Femur (tissue), 1 donor: ENCODE results near the gene BAX.
A peak's percentile ranks its signal among the peaks of the same experiment; 100 is the strongest.
"Not testable (repeated sequence)": the region's sequence is repeated elsewhere in the genome, so short reads cannot be mapped to it uniquely, and the experiment has no call there.

Experiments
- DNase-seq: peaks from one replicate; pipeline ENCODE4 v3.0.0-alpha.2; 2017

BAX gene

DNA sequence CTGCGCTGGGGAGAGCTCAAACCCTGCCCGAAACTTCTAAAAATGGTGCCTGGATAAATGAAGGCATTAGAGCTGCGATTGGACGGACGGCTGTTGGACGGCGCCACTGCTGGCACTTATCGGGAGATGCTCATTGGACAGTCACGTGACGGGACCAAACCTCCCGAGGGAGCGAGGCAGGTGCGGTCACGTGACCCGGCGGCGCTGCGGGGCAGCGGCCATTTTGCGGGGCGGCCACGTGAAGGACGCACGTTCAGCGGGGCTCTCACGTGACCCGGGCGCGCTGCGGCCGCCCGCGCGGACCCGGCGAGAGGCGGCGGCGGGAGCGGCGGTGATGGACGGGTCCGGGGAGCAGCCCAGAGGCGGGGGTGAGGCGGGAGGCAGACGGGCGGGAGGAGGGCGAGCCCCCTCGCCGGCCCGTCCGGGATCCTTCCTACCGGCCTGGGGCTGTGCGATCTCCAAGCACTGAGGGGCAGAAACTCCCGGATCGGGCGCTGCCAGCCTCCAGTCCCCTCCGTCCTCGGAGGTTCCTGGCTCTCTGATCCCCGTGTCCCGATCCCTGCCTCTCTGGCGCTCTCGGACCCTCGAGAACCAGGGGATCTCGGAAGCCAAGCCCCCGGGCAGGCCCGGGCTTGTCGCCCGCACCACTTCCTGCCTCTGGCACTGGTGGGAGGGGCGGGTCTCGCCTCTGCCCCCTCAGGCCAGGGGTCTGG is at the start of gene BAX:
TSS of gene BAX (plus strand) at position 281 of the 713 bp plus-strand sequence. CDS start at position 335, 54 bp downstream.
- peak; percentile 98 for DNase-seq

DNA sequence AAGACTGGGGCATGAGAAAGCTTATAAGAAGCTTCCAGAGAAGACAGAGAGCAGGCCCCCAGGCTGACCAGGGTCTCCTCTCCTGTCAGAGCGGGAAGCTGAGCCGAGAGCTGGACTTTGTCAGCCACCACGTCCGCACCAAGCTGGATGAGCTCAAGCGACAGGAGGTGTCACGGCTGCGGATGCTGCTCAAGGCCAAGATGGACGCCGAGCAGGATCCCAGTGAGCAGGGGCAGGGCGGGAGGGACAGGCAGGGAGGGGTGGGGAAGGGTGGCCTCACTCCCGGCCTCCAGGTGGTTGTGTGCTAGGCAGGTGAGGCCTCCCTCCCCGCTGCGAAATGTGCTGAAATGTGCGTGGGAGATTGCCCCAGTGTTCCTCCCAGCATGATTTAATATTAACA is 49.0 kb upstream of the BAX start:
- no peak for DNase-seq

DNA sequence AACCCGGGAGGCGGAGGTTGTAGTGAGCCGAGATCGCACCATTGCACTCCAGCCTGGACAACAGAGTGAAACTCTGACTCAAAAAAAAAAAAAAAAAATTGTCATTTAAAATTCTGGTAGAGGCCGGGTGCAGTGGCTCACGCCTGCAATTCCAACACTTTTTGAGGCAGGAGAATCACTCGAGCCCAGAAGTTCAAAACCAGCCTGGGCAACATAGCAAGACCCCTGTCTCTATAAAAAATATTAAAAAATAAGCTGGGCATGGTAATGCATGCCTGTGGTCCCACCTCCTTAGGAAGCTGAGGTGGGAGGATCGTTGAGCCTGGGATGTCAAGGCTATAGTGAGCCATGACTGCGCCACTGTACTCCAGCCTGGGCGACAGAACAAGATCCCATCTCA is 48.4 kb upstream of the BAX start:
- no peak for DNase-seq

DNA sequence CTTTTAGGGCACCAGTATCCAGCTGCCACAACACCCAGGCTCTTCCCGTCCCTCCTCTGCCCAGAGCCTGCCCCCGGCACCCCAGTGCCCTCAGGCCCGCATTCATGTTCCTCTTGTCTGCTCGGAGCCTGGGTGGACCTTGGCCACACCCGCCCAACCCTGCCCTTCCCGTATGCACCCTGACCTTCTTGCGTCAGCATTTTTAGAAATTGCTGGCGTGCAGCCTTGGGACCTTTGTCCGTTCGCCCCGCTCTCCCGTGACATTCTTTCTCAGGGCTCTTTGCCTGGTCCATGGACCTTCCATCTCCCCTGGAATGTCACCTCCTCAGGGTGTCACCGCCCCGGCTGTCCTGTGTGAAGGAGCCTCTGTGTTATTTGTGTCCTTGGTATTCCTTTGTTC is 47.0 kb upstream of the BAX start:
- DNase-seq: no peak

DNA sequence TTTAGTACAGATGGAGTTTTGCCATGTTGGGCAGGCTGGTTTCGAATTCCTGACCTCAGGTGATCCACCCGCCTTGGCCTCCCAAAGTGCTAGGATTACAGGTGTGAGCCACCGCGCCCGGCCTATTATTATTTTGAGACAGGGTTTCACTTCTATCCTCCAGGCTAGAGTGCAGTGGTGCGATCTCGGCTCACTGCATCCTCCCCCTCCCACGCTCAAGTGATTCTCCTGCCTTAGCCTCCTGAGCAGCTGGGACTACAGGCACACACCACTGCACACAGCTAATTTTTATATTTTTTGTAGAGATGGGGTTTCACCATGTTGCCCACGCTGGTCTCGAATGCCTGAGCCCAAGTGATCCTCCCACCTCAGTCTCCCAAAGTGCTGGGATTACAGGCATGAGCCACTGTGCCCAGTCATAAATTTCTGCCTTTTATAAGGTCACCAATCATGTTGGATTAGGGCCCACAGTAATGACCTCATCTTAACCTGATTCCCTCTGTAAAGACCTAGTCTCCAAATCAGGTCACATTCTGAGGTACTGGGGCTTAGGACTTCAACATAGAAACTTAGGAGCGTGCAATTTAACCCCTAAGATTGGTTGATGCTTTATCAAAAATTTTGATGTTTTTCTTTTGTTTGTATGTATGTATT is 45.1 kb upstream of the BAX start:
- DNase-seq: not testable (repeated sequence)

DNA sequence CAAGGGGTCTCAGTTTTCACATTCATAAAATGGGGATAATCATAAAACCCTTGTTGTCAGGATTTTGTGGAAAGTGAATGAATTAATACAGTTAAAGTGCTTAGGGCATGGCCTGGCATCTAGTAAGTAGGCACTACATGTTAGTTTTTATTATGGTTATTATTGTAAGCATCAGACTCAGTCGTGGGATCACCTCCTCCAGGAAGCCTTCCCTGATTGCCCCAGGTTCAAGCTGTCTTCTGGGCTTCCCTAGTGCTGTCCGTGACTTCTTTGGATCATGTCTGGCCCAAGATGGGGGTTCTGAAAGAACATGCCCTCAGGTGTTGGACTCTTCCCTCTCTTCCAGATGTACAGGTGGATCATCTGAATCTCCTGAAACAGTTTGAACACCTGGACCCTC is 43.9 kb upstream of the BAX start:
- no peak for DNase-seq

DNA sequence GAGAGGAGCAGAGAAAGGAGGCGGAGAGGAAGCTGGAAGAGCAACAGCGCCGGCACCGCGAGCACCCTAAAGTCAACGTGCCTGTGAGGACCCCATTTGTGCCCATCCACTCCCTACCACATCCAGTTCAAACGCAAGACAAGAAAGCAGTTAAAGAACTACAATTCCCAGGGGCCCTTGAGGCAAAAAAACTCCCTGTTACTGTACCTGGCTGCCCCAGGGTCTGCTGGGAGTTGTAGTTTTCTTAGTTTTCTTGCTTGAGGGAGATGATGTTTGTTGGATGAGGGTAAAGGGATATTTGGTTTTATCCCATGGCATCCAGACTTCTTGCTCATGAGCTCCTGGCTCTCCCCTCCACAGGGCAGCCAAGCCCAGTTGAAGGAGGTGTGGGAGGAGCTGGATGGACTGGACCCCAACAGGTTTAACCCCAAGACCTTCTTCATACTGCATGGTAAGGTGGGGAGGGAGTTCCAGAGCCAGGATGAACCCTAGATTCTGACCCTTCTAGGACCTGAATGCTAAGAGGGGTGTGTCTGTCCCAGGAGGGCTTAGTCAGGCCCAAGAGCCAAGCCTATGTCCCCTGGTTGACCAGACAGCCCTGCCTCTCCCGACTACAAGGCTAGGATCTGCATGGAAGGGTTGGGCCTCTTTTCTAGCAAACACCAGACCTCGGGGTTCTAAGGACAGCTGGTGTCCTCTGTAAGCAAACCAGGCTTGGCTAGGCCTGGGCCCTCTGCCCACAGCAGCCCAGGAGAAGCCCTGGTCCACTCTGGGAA is 41.4 kb upstream of the BAX start:
- no peak for DNase-seq

DNA sequence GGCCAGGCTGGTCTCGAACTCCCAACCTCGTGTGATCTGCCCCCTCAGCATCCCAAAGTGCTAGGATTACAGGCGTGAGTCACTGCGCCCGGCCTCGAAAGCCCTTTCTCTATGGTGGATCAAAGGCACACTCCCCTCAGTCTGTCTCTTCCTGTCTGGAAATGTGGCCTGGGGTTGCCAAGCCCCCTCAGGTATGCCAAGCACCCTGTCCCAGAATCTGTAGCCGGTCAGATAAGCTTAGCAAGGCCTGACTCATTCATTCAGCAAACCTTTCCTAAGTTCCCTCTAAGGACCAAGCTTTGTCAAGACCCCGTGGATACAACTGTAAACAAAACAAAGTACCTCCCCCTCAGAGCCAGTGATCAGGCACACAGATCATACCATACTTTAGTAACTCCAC is 40.5 kb upstream of the BAX start:
- no peak for DNase-seq

DNA sequence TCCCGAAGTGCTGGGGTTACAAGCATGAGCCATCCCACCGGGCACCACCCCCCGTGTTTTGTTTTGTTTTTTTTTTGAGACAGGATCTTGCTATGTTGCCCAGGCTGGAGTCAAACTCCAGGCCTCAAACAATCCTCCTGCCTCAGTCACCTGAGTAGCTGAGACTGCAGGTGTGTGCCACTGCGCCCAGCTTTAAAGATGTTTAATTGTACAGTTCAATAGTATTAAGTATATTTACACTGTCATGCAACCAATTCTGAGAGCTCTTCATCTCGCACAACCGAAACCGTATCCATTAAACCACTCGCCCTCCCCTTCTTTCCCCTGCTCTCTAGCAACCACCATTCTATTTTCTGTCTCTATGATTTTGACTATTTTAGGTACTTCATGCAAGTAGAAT is 38.9 kb upstream of the BAX start:
- no peak for DNase-seq

DNA sequence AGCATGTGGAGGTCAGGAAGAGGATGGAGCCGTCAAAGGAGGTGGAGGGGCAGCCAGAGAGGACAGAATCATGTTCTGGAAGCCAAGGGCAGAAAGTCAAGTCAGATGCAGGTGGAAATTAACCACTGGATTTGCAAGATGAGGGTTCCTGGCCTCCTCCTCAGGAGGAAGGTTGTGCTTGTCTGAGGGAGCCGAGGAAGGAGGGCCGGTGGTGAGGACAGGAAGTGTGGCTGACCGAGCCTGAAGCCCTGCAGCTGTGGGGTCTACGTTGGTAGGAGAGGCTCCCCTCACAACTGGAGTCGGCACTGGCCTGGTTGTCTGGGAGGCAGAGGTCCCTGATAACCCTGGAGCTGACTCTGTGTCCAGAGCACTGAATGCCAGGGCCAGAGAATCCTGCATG is 36.6 kb upstream of the BAX start:
- no peak for DNase-seq

DNA sequence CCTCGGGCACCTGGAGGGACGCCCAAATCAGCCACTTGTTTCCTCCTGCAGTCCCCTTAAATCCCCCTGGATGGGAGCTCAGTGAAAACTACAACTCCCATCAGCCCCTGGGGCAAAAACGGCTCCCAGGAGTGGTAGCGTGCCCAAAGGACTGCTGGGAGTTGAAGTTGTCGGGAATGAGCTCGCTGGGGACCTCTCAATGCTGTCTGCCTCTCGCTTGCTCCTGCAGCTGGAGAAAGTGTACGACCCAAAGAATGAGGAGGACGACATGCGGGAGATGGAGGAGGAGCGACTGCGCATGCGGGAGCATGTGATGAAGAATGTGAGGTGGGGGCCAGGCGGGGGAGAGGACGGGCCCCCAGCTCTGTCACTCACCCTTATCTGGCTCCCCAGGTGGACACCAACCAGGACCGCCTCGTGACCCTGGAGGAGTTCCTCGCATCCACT is 35.9 kb upstream of the BAX start:
- no peak for DNase-seq

DNA sequence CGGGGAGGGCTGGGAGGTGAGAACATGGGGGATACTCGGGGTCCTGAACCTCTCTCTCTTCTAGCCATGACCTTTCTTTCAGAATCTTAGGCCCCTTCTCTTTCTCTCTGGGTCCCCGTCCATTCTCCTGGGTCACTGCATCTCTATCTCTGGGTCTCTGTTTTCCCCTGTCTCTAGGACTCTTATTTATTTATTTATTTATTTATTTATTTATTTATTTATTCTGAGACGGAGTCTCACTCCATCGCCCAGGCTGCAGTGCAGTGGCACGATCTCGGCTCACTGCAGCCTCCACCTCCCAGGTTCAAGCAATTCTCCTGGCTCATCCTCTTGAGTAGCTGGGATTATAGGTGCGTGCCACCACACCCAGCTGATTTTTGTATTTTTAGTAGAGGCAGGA is 35.4 kb upstream of the BAX start:
- not testable (repeated sequence) for DNase-seq

DNA sequence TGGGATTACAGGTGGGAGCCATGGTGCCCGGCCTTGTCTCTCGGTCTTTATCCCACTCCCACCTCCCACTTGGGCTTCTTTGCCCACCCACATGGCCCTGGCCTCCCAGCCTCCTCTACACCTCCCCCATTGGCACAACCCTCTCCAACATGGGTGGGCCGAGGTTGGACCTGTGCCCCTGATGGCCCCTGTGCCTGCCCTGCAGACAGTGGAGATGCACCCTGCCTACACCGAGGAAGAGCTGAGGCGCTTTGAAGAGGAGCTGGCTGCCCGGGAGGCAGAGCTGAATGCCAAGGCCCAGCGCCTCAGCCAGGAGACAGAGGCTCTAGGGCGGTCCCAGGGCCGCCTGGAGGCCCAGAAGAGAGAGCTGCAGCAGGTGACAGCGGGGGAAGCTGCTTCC is 33.7 kb upstream of the BAX start:
- DNase-seq: no peak

DNA sequence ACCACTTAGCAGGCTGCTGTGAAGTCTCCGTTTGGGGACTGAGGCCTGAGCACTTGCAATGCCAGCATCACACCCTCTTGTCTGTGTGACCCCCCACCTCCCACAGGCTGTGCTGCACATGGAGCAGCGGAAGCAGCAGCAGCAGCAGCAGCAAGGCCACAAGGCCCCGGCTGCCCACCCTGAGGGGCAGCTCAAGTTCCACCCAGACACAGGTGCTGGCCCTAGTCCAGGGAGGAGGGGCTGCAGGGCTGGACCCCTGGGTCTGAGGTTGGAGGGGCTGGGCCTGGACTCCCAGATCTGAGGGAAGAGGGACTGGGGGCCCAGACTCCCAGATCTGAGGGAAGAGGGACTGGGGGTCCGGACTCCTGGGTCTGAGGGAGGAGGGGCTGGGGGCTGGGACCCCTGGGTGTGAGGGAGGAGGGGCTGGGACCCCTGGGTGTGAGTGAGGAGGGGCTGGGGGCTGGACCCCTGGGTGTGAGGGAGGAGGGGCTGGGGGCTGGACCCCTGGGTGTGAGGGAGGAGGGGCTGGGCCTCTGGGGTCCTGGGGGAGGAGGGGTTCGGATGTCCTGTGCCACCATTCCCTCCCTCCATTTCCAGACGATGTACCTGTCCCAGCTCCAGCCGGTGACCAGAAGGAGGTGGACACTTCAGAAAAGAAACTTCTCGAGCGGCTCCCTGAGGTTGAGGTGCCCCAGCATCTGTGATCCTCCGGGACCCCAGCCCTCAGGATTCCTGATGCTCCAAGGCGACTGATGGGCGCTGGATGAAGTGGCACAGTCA is 32.8 kb upstream of the BAX start:
- no peak for DNase-seq

DNA sequence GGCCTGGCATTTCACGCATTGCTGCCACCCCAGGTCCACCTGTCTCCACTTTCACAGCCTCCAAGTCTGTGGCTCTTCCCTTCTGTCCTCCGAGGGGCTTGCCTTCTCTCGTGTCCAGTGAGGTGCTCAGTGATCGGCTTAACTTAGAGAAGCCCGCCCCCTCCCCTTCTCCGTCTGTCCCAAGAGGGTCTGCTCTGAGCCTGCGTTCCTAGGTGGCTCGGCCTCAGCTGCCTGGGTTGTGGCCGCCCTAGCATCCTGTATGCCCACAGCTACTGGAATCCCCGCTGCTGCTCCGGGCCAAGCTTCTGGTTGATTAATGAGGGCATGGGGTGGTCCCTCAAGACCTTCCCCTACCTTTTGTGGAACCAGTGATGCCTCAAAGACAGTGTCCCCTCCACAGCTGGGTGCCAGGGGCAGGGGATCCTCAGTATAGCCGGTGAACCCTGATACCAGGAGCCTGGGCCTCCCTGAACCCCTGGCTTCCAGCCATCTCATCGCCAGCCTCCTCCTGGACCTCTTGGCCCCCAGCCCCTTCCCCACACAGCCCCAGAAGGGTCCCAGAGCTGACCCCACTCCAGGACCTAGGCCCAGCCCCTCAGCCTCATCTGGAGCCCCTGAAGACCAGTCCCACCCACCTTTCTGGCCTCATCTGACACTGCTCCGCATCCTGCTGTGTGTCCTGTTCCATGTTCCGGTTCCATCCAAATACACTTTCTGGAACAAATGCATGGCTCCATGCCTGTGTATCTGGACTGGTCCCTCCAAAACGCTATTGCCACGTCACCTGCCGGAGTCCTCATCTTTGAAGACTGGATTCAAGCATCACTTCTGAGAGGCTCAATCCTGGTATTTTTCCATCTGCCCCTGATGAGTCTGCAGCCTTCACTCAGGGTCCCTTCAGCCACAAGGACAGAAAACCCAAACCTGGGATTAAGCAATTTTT is 31.9 kb upstream of the BAX start:
- DNase-seq: no peak

DNA sequence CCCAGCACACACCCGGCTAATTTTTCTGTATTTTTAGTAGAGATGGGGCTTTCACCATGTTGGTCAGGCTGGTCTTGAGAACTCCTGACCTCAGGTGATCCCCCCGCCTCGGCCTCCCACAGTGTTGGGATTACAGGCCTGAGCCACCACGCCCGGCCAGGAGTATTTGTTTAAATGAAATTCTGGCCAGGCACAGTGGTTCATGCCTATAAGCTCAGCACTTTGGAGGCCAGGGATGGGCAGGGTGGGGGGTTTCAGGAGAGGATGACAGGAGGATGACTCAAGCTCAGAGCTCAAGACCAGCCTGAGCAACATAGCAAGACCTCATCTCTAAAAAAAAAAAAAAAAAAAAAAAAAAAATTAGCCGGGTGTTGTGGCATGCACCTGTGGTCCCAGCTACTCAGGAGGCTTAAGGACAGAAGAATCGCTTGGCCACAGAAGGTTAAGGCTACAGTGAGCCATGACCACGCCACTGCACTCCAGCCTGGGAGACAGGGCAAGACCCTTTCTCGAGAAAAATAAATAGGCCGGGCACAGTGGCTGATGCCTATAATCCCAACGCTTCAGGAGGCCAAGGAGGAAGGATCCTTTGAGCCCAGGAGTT is 29.3 kb upstream of the BAX start:
- no peak for DNase-seq

DNA sequence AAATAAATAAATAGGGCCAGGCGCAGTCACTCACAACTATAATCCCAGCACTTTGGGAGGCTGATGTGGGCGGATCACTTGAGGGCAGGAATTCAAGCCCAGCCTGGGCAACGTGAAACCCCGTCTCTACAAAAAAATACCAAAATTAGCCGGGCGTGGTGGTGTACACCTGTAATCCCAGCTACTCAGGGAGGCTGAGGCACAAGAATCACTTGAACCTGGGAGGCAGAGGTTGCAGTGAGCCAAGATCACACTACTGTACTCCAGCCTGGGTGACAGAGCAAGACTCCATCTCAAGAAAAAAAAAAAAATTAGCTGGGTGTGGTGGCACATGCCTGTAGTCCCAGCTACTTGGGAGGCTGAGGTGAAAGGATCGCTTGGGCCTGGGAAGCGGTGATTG is 28.8 kb upstream of the BAX start:
- not testable (repeated sequence) for DNase-seq

DNA sequence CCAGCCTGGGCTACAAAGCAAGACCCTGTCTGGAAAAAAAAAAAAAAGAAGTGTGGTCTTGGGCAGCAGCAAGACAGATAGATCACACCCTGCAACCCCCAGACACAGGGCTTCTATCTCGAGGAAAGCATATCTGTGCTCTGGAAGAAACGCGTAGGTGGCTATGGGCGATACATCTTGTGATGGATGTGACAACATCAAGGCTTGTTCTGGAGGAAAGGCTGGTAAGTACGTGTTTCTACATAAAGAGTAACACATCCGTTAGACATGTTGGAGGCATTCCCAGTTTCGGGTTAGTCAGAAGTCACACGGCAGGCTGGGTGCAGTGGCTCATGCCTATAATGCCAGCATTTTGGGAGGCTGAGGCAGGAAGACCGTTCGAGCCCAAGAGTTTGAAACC is 27.8 kb upstream of the BAX start:
- DNase-seq: no peak

DNA sequence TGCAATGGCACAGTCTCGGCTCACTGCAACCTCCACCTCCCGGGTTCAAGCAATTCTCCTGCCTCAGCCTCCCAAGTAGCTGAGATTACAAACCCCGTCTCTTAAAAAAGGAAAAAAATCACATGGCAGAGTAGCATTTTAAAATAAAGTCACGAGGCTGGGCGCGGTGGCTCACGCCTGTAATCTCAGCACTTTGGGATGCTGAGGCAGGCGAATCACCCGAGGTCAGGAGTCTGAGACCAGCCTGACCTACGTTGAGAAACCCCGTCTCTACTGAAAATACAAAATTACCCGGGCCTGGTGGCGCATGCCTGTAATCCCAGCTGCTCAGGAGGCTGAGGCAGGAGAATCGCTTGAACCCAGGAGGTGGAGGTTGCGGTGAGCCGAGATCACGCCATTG is 27.0 kb upstream of the BAX start:
- not testable (repeated sequence) for DNase-seq

DNA sequence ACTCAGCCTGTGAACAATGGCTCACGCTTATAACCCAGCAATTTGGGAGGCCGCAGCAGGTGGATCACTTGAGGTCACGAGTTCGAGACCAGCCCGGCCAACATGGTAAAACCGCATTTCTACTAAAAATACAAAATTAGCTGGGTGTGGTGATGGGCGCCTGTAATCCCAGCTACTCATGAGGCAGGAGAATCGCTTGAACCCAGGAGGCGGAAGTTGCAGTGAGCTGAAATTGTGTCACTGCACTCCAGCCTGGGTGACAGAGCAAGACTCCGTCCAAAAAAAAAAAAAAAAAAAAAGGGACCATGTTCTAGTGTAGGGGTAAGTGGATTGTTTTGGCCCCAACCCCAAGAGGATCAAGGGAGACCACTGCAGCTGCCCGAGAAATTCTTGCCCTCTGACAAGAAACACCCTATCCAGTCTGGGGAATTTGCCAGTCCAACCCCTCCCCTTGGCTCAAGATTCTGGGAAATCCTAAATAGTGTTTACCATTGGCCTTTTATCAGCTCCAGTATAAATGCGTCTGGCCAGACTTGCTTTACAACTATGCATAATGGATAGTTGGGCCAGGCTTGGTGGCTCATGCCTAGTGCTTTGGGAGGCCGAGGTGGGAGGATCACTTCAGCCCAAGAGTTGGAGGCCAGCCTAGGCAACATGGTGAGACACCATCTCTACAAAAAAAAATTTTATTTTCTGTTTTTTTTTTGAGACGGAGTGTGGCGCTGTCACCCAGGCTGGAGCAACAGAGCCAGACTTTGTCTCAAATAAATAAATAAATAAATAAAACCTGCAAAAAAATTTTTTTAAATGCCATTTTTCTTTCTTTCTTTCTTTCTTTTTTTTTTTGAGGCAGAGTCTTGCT is 26.3 kb upstream of the BAX start:
- no peak for DNase-seq
